GM12873 (cell line): ENCODE results near the gene FBXO30.

ENCODE experiments used
- CTCF ChIP-seq: IDR thresholded peaks from 2 replicates; pipeline ENCODE4 v1.5.1; 2012; ENCODE audit warnings: low read depth, mild to moderate bottlenecking, moderate library complexity, low read length, control low read depth; ENCODE audit not compliant: insufficient read depth; ENCODE audit errors: missing control alignments

The FBXO30 gene

DNA sequence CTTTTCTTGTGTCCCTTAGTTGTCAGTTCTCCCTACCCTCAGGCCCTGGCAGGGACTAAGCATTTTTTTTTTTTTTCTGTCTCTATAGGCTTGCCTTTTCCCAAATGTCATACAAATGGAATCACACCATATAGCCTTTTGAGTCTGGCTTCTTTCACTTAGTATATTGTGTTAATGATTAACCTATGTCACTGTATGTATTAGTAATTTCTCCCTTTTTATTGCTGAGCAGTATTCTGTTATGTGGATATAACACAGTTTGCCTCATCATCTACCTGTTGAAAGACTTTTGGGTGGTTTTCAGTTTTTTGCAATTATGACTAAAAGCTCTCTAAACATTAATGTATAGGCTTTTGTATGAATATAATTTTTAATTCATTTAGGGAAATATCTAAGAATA lies 16.0 kb upstream of the FBXO30 start:
- TF ChIP-seq CTCF = no peak

GRCh38 chr6:145829950-145830349 lies 15.4 kb upstream of the FBXO30 start:
- no peak for TF ChIP-seq CTCF

- TF ChIP-seq CTCF = no peak
These were observed 14.5 kb upstream of the FBXO30 start for GRCh38 chr6:145829102-145829501.

GRCh38 chr6:145824344-145824743 lies 9.7 kb upstream of the FBXO30 start:
- no peak for TF ChIP-seq CTCF

GRCh38 chr6:145823328-145823944 lies 8.8 kb upstream of the FBXO30 start:
- TF ChIP-seq CTCF = no peak

GRCh38 chr6:145822456-145822855 lies 7.9 kb upstream of the FBXO30 start:
- TF ChIP-seq CTCF = no peak

DNA sequence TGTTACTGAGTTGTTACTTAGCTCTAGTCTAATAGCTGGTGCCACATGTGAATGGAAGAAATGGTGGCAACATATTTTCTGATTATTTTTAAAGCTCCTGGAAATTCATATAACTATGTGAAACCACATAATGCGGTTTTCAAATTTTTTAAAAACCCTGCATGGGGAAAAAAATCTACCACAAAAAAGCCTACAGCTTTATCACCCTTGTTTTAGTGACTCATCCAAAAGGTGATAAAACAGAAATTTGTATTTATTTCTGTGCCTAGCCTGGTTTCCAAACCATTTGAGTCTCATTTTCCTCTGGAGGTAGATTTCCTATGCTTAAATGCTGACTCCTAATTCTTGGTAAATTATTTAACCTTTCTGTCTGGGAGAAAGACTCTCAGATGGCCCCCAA lies 5.4 kb upstream of the FBXO30 start:
- no peak for TF ChIP-seq CTCF
